ENCODE data around the gene RNF187.
A peak's percentile ranks its signal among the peaks of the same experiment; 100 is the strongest.
"Not testable (repeated sequence)": the region's sequence is repeated elsewhere in the genome, so short reads cannot be mapped to it uniquely, and the experiment has no call there.

Gene RNF187

GRCh38 chr1:228488818-228489674, 1.9 kb downstream of the RNF187 start:
- DNase-seq, result no peak

- peak in 1 of 5 donors; percentile 84 for DNase-seq
Observed at GRCh38 chr1:228490120-228491078, 3.2 kb downstream of the RNF187 start.

GRCh38 chr1:228493141-228494043, 6.2 kb downstream of the RNF187 start:
- no peak for DNase-seq

GRCh38 chr1:228494044-228494353, 6.8 kb downstream of the RNF187 start:
- no peak for DNase-seq

GRCh38 chr1:228494391-228494790, 7.2 kb downstream of the RNF187 start:
- DNase-seq, result no peak

GRCh38 chr1:228494970-228495853, 8.0 kb downstream of the RNF187 start:
- no peak for DNase-seq

GRCh38 chr1:228496084-228496483, 8.9 kb downstream of the RNF187 start:
- no peak for DNase-seq

GRCh38 chr1:228496494-228496893, 9.3 kb downstream of the RNF187 start:
- no peak for DNase-seq

- no peak for DNase-seq
Observed at GRCh38 chr1:228497206-228497605, 10.0 kb downstream of the RNF187 start.

- no peak for DNase-seq
Observed at GRCh38 chr1:228497817-228498216, 10.6 kb downstream of the RNF187 start.

GRCh38 chr1:228500143-228500734, 13.1 kb downstream of the RNF187 start:
- no peak for DNase-seq

GRCh38 chr1:228500901-228501871, 14.0 kb downstream of the RNF187 start:
- peak; percentile 58 to 86 (median 73) for DNase-seq

GRCh38 chr1:228502522-228502921, 15.3 kb downstream of the RNF187 start:
- no peak for DNase-seq

- DNase-seq, result not testable (repeated sequence)
Observed at GRCh38 chr1:228505944-228506343, 18.8 kb downstream of the RNF187 start.

- DNase-seq, result no peak
Observed at GRCh38 chr1:228507961-228508652, 20.9 kb downstream of the RNF187 start.

- DNase-seq, result no peak
Observed at GRCh38 chr1:228508840-228509415, 21.7 kb downstream of the RNF187 start.

GRCh38 chr1:228510101-228510802, 23.1 kb downstream of the RNF187 start:
- no peak for DNase-seq

GRCh38 chr1:228510803-228511413, 23.7 kb downstream of the RNF187 start:
- no peak for DNase-seq
